Activated T-cell treated with anti-CD3 and anti-CD28 coated beads, Interleukin-2, amount 50 U/mL, for 24 hours (primary cell): ENCODE data around the gene PLA2G2E.

Experiments used
- DNase-seq: peaks from one replicate; pipeline ENCODE4 v3.0.0-alpha.2; 2020
- H3K27ac Mint-ChIP-seq: 2 replicates; pipeline ENCODE4 v1.8.0; 2020; ENCODE audit warnings: mild to moderate bottlenecking, mixed read lengths
- H3K27me3 Mint-ChIP-seq: 2 replicates; pipeline ENCODE4 v1.8.0; 2020; ENCODE audit warnings: mixed read lengths
- H3K36me3 Mint-ChIP-seq: 2 replicates; pipeline ENCODE4 v1.8.0; 2020; ENCODE audit warnings: low read depth, mixed read lengths
- H3K4me1 Mint-ChIP-seq: 2 replicates; pipeline ENCODE4 v1.8.0; 2020; ENCODE audit warnings: low read depth, mixed read lengths
- H3K4me3 Mint-ChIP-seq: 2 replicates; pipeline ENCODE4 v1.8.0; 2020; ENCODE audit warnings: mild to moderate bottlenecking, moderate library complexity, mixed read lengths
- H3K9me3 Mint-ChIP-seq: 2 replicates; pipeline ENCODE4 v1.8.0; 2020; ENCODE audit warnings: mixed read lengths

Gene PLA2G2E

DNA sequence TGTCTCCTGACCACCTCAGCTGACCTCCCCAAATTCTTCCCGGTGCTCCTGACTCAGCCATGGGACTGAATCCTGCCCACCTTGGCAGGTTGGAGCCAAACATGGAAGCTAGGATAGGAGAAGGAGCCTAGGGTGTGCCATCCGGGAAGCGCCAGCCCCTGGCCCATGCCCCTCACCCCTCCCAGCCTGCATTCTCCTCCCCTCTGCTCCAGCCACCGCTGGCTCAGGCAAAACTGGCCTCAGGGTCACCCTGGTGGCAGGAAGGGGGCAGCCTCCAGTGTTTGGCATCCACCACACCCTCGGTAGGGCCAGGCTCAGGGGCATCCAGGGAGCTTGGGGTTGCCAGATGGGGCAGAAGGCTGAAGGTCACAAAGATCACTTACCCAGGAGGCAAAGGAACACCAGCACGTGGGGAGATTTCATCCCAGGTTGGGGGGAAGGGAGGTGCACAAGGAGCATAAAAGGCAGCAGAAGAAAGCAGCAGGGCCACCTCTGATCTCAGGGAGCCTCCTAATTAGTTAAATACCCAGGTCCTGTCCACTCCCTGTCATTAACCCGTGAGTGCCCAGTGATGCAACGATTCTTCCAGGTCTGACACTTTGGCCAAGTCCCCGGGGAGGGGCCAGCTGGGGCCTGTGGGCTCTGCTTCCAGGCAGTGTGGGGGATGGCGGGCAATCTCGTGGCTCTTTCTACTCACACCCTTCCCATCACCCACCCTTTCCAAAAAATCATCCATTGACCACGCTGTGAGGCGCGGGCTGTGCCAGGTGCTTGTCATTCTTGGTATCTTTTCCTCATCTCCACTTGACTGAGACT lies at the start of gene PLA2G2E:
PLA2G2E (minus strand) TSS at position 481 of the 816 bp plus-strand sequence; CDS start at position 423, 58 bp downstream.
- Mint-ChIP-seq H3K36me3 (no peaks in the 10 kb centered on the region), H3K27ac (no peak within 1 kb of the TSS), H3K27me3 (no peaks in the 10 kb centered on the region), H3K4me1 (no peaks in the 10 kb centered on the region), H3K9me3 (no peaks in the 10 kb centered on the region), H3K4me3 (no peak within 1 kb of the TSS)
- DNase-seq: no peak

DNA sequence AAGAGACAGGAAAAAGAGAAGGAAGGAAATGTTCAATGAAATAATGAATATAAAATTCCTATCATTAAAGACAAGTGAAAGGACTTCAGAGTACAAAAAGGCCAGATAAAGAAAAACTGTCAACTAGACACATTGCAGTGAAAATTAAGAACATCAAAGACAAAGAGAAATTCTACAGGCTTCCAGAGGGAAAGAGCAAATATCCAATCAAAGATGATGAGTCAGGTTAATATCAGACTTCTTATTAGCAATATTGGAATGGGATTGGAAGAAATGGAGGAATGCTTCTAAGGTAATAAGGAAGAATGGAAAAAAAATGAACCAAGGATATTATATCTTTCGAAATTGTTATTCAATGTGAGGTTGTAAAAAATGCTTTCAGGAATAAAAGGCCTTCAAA lies 48.2 kb upstream of the PLA2G2E start:
- Mint-ChIP-seq H3K27me3 (peaks cover 29% of the 10 kb centered on the region), H3K4me1 (peaks cover 2% of the 10 kb centered on the region), H3K27ac (no peak overlapping the region), H3K9me3 (no peaks in the 10 kb centered on the region), H3K4me3 (no peak overlapping the region), H3K36me3 (no peaks in the 10 kb centered on the region)
- DNase-seq: no peak

- Mint-ChIP-seq H3K27me3 (peaks cover 28% of the 10 kb centered on the region), H3K4me3 (no peak overlapping the region), H3K36me3 (no peaks in the 10 kb centered on the region), H3K4me1 (peaks cover 2% of the 10 kb centered on the region), H3K27ac (no peak overlapping the region), H3K9me3 (no peaks in the 10 kb centered on the region)
- DNase-seq: no peak
Observed at GRCh38 chr1:19969898-19970660, 46.7 kb upstream of the PLA2G2E start.

DNA sequence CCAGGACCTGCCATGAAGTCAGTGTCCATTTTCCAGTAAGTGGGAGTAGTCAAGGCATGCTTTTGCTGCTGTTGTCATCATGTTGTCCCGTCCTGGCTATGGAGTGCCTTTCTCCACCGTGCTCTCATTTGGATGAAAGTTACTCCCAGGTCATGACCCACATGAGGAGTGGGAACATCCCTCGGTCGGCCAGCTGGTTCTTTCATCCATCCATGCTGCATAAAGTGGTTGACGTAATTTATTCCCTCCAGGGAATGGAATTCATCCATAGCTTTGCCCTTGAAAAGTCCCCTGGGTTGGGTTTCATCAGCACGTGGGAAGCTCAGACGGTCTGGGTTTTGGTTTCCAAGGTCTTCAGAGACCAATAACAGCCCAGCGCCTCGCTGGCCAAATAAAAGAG lies 44.4 kb upstream of the PLA2G2E start:
- no peak overlapping the region for H3K27ac Mint-ChIP-seq
- peaks cover 41% of the 10 kb centered on the region for H3K27me3 Mint-ChIP-seq
- no peaks in the 10 kb centered on the region for H3K9me3 Mint-ChIP-seq

DNA sequence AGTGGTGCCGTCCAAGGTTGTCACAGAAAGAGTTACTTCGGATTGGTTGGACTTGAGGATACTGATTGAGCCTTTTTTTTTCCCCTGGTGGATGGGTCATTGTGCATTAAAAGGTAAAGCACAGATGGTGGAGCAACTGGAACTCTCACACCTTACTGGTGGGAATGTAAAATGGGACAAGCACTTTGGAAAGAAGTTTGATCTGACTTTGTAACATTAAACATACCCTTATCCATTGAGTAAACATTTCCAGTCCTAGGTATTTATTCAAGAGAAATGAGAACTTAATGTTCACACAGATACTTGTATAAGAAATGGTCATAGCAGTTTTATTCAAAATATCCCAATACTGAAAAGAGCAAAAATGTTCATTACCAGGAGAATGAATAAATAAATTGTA lies 41.1 kb upstream of the PLA2G2E start:
- no peak for DNase-seq
- no peak overlapping the region for H3K4me3 Mint-ChIP-seq
- peaks cover 40% of the 10 kb centered on the region for H3K27me3 Mint-ChIP-seq
- no peak overlapping the region for H3K27ac Mint-ChIP-seq
- no peaks in the 10 kb centered on the region for H3K4me1 Mint-ChIP-seq
- H3K9me3 Mint-ChIP-seq: no peaks in the 10 kb centered on the region
- H3K36me3 Mint-ChIP-seq: no peaks in the 10 kb centered on the region

More for the DNA sequence above, 44.4 kb upstream of the PLA2G2E start:
- Mint-ChIP-seq H3K4me1 (no peaks in the 10 kb centered on the region), H3K4me3 (no peak overlapping the region), H3K36me3 (no peaks in the 10 kb centered on the region)
- no peak for DNase-seq

- DNase-seq: no peak
- Mint-ChIP-seq H3K9me3 (no peaks in the 10 kb centered on the region), H3K4me1 (no peaks in the 10 kb centered on the region), H3K4me3 (no peak overlapping the region), H3K27me3 (peaks cover 42% of the 10 kb centered on the region), H3K36me3 (no peaks in the 10 kb centered on the region), H3K27ac (no peak overlapping the region)
Observed at GRCh38 chr1:19963636-19964035, 40.2 kb upstream of the PLA2G2E start.

- Mint-ChIP-seq H3K9me3 (no peaks in the 10 kb centered on the region), H3K27ac (no peak overlapping the region), H3K4me3 (no peak overlapping the region), H3K36me3 (no peaks in the 10 kb centered on the region), H3K4me1 (no peaks in the 10 kb centered on the region), H3K27me3 (peaks cover 48% of the 10 kb centered on the region)
- DNase-seq: no peak
Observed at GRCh38 chr1:19960591-19960990, 37.2 kb upstream of the PLA2G2E start.

GRCh38 chr1:19957779-19958178 lies 34.4 kb upstream of the PLA2G2E start:
- no peaks in the 10 kb centered on the region for H3K4me1 Mint-ChIP-seq
- no peaks in the 10 kb centered on the region for H3K36me3 Mint-ChIP-seq
- H3K4me3 Mint-ChIP-seq: no peak overlapping the region
- no peak overlapping the region for H3K27ac Mint-ChIP-seq
- H3K9me3 Mint-ChIP-seq: no peaks in the 10 kb centered on the region
- no peak for DNase-seq
- H3K27me3 Mint-ChIP-seq: peaks cover 48% of the 10 kb centered on the region

- Mint-ChIP-seq H3K4me1 (no peaks in the 10 kb centered on the region), H3K4me3 (no peak overlapping the region), H3K9me3 (no peaks in the 10 kb centered on the region), H3K27me3 (peaks cover 50% of the 10 kb centered on the region), H3K36me3 (no peaks in the 10 kb centered on the region), H3K27ac (no peak overlapping the region)
- no peak for DNase-seq
Observed at GRCh38 chr1:19955534-19956170, 32.2 kb upstream of the PLA2G2E start.

DNA sequence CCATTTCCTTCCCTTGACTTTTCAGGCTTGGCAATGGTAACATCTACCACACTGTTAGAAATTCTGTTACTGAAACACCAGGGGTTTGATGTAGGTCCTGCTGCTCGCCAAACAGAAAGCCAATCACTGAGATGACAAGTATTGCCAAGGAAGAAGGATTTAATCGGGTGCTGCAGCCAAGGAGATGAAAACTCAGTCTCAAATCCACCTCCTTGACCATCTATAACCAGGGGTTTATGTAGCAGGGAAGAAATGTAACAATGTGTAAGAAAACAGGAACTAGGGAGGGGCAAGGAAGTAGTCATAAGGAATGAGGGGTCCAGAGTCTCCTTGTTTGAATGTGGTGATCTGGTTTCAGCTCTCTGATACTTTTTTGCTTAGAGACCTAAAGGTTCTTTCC lies 30.6 kb upstream of the PLA2G2E start:
- H3K4me3 Mint-ChIP-seq: no peak overlapping the region
- H3K27me3 Mint-ChIP-seq: peaks cover 55% of the 10 kb centered on the region
- no peaks in the 10 kb centered on the region for H3K9me3 Mint-ChIP-seq
- H3K4me1 Mint-ChIP-seq: no peaks in the 10 kb centered on the region
- no peak overlapping the region for H3K27ac Mint-ChIP-seq
- no peaks in the 10 kb centered on the region for H3K36me3 Mint-ChIP-seq
- DNase-seq: no peak

DNA sequence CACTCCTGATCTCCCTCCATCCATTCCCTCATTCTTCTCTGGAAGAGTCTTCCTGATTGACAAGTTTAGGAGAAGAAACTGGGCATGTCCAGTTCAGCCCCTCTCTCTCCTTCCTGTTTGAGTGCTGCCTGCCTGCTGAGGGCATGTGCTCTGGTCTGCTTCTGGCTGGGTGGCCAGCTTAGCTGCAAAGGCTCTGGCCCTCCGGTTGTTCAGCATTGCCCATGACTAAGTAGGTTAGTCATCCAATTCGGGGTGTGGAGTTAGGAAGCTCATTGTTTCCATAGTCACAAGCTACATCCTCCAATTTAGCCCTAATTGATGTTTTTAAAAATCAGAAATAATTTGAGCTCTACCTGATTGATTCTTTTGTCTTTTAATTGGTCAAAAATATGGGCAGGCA lies 25.6 kb upstream of the PLA2G2E start:
- no peak for DNase-seq
- Mint-ChIP-seq H3K9me3 (no peaks in the 10 kb centered on the region), H3K4me3 (no peak overlapping the region), H3K36me3 (no peaks in the 10 kb centered on the region), H3K4me1 (no peaks in the 10 kb centered on the region), H3K27me3 (peaks cover 51% of the 10 kb centered on the region), H3K27ac (no peak overlapping the region)

DNA sequence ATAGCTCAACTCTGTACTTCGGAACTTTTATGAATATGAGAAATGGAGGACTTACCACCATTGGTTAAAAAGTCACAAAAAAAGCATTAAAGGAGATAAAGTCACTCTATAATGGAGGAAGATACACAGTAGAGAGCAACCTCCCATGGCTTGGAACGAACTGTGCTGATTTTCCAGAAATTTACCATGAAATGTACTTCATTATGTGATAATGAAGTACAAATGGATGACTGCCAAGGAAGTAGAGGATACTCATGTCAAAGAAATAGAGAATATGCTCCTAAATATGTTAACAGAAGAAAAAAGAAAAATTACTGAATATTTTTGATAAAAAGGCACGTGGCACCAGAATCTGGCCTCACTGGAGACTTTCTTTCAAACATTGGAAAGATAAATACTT lies 23.6 kb upstream of the PLA2G2E start:
- Mint-ChIP-seq H3K36me3 (no peaks in the 10 kb centered on the region), H3K4me3 (no peak overlapping the region), H3K9me3 (no peaks in the 10 kb centered on the region), H3K4me1 (no peaks in the 10 kb centered on the region), H3K27me3 (peaks cover 34% of the 10 kb centered on the region), H3K27ac (no peak overlapping the region)
- DNase-seq: no peak

DNA sequence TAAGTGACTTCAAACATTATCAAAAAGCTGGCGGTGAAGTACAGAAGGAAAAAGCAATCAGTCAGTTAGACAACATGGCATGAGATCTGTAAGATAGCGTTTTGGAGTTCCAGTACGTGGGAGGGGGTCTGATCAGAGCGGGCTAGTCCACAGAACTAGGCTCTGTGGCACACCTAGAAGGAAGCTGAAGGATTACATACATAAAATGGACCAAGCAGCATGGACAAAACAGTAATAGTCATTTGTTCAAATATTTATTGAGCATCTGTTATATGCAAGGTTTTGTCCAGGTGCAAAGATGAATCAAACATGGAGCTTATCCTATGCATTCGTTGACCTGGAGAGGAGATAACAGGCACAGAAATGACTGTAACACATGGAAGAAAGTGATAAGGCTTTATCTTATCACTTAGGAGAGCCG lies 22.9 kb upstream of the PLA2G2E start:
- no peaks in the 10 kb centered on the region for H3K9me3 Mint-ChIP-seq
- no peaks in the 10 kb centered on the region for H3K36me3 Mint-ChIP-seq
- H3K4me3 Mint-ChIP-seq: no peak overlapping the region
- no peaks in the 10 kb centered on the region for H3K4me1 Mint-ChIP-seq
- H3K27me3 Mint-ChIP-seq: peaks cover 33% of the 10 kb centered on the region
- no peak overlapping the region for H3K27ac Mint-ChIP-seq
- no peak for DNase-seq

- no peaks in the 10 kb centered on the region for H3K36me3 Mint-ChIP-seq
- no peaks in the 10 kb centered on the region for H3K9me3 Mint-ChIP-seq
- no peak overlapping the region for H3K27ac Mint-ChIP-seq
- no peaks in the 10 kb centered on the region for H3K4me1 Mint-ChIP-seq
- H3K4me3 Mint-ChIP-seq: no peak overlapping the region
- no peak for DNase-seq
- H3K27me3 Mint-ChIP-seq: peaks cover 29% of the 10 kb centered on the region
Observed at GRCh38 chr1:19945914-19946313, 22.5 kb upstream of the PLA2G2E start.

GRCh38 chr1:19942657-19943056 lies 19.2 kb upstream of the PLA2G2E start:
- Mint-ChIP-seq H3K27me3 (peaks cover 14% of the 10 kb centered on the region), H3K36me3 (no peaks in the 10 kb centered on the region), H3K27ac (no peak overlapping the region), H3K4me3 (no peak overlapping the region), H3K4me1 (no peaks in the 10 kb centered on the region), H3K9me3 (no peaks in the 10 kb centered on the region)
- DNase-seq: no peak
